HCT116 (cell line): ENCODE measurements around the gene GOLGA8M.
"Not testable (repeated sequence)": the region's sequence is repeated elsewhere in the genome, so short reads cannot be mapped to it uniquely, and the experiment has no call there.

Source experiments
- CTCF ChIP-seq, 3 experiments: fragments of 200-600 bp in 1 of 3; sonication (generic) in 1 of 3; IDR thresholded peaks in 2 of 3; conservative IDR thresholded peaks in 1 of 3; 2 replicates each; pipeline ENCODE4 v1.5.1; 2012 to 2017; ENCODE audit warnings: low read depth in 2 of 3, low read length in 2 of 3, antibody characterized with exemption in 1 of 3, borderline replicate concordance in 1 of 3, control low read depth in 1 of 3, mild to moderate bottlenecking in 1 of 3, mixed read lengths in 1 of 3, mixed run types in 1 of 3, moderate library complexity in 1 of 3; ENCODE audit not compliant: insufficient read depth in 1 of 3
- MAX ChIP-seq: IDR thresholded peaks from 2 replicates; pipeline ENCODE4 v1.6.1; 2012
- POLR2AphosphoS5 ChIP-seq: IDR thresholded peaks from 2 replicates; pipeline ENCODE4 v1.6.1; 2011; ENCODE audit warnings: mild to moderate bottlenecking, low read depth, low read length, moderate library complexity
- SRF ChIP-seq: IDR thresholded peaks from 2 replicates; pipeline ENCODE4 v1.6.1; 2012; ENCODE audit warnings: low read depth
- YY1 ChIP-seq: IDR thresholded peaks from 2 replicates; pipeline ENCODE4 v1.6.1; 2011; ENCODE audit warnings: low read length, low read depth, moderate library complexity, mild to moderate bottlenecking; ENCODE audit not compliant: insufficient replicate concordance; ENCODE audit errors: extremely low read depth
- ZFX ChIP-seq: fragments of 450-650 bp; IDR thresholded peaks from 2 replicates; pipeline ENCODE4 v1.6.1; 2017
- TF ChIP-seq, protein P1 (sequence below): IDR thresholded peaks from 2 replicates; pipeline ENCODE4 v1.6.1; 2012; ENCODE audit warnings: low read depth

DNA sequence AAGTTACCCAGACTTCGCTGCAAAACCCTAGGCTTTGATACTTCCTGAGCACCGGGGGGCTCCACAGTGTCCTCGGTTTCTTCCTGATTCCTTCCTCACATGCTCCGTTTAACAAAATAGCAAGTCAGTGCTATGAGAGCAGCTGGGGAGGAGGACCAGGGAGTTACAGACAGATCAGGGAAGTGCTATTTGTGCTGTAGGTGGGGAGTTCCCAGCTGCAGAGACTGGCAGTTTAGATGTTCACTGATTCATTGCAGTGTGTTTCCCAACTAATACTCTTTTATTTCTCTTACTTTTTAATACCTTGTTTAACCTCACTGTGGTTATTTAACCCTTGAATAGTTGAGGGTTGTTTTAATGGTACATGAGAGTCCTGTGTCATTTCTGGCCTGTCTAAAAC is 45.8 kb downstream of the GOLGA8M start:
- not testable (repeated sequence) for TF ChIP-seq POLR2AphosphoS5; YY1; CTCF (IDR thresholded peaks at IDR 0.05 in 2 of 3, conservative IDR thresholded peaks at IDR 0.05 in 1 of 3; ENCODE audit: borderline replicate concordance in 1 of 3, insufficient read depth in 1 of 3, low read depth in 2 of 3, low read length in 2 of 3); SRF; ZFX; MAX
- TF ChIP-seq, protein P1, sequence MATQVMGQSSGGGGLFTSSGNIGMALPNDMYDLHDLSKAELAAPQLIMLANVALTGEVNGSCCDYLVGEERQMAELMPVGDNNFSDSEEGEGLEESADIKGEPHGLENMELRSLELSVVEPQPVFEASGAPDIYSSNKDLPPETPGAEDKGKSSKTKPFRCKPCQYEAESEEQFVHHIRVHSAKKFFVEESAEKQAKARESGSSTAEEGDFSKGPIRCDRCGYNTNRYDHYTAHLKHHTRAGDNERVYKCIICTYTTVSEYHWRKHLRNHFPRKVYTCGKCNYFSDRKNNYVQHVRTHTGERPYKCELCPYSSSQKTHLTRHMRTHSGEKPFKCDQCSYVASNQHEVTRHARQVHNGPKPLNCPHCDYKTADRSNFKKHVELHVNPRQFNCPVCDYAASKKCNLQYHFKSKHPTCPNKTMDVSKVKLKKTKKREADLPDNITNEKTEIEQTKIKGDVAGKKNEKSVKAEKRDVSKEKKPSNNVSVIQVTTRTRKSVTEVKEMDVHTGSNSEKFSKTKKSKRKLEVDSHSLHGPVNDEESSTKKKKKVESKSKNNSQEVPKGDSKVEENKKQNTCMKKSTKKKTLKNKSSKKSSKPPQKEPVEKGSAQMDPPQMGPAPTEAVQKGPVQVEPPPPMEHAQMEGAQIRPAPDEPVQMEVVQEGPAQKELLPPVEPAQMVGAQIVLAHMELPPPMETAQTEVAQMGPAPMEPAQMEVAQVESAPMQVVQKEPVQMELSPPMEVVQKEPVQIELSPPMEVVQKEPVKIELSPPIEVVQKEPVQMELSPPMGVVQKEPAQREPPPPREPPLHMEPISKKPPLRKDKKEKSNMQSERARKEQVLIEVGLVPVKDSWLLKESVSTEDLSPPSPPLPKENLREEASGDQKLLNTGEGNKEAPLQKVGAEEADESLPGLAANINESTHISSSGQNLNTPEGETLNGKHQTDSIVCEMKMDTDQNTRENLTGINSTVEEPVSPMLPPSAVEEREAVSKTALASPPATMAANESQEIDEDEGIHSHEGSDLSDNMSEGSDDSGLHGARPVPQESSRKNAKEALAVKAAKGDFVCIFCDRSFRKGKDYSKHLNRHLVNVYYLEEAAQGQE = not testable (repeated sequence)
